ENCODE data around the gene HTR4.

Gene HTR4

GRCh38 chr5:148454576-148454975 lies 199.8 kb downstream of the HTR4 start:
- H3K27ac ChIP-seq (ENCODE audit: low read length) = no peak overlapping the region
- H3K36me3 ChIP-seq (ENCODE audit: insufficient read depth, low read length) = no peaks in the 10 kb centered on the region
- no peaks in the 10 kb centered on the region for H3K4me1 ChIP-seq (ENCODE audit: insufficient read depth, low read length)
- H3K27me3 ChIP-seq (ENCODE audit: insufficient read depth, low read length, poor library complexity) = no peaks in the 10 kb centered on the region
- no peak overlapping the region for H3K9ac ChIP-seq (ENCODE audit: low read depth, low read length)
- H3K9me3 ChIP-seq (ENCODE audit: insufficient read depth, low read length, severe bottlenecking) = no peaks in the 10 kb centered on the region
- ATAC-seq (ENCODE audit: insufficient read depth, low read depth) = no peak
- no peaks in the 10 kb centered on the region for H3K79me2 ChIP-seq (ENCODE audit: insufficient read depth, low read length)
- TF ChIP-seq EZH2 (IDR thresholded peaks at IDR 0.05; ENCODE audit: borderline replicate concordance, low read depth, low read length, severe bottlenecking) (no peak), CTCF (IDR thresholded peaks at IDR 0.05; ENCODE audit: borderline replicate concordance, extremely low read depth, low read length, poor library complexity, severe bottlenecking) (no peak)
- H3K4me2 ChIP-seq (ENCODE audit: insufficient read depth, low read length) = no peak overlapping the region
- H3K4me3 ChIP-seq (ENCODE audit: low read depth in 1 of 2, low read length in 2 of 2) = no peak overlapping the region
- H4K20me1 ChIP-seq (ENCODE audit: insufficient read depth, low read length) = no peaks in the 10 kb centered on the region; the same call in 1 of the 2 replicates
- no peak for DNase-seq
- no peak overlapping the region for H2AFZ ChIP-seq (ENCODE audit: low read depth, low read length)

GRCh38 chr5:148452499-148453193 lies 201.7 kb downstream of the HTR4 start:
- no peaks in the 10 kb centered on the region for H3K79me2 ChIP-seq (ENCODE audit: insufficient read depth, low read length)
- no peaks in the 10 kb centered on the region for H3K36me3 ChIP-seq (ENCODE audit: insufficient read depth, low read length)
- H4K20me1 ChIP-seq (ENCODE audit: insufficient read depth, low read length) = no peaks in the 10 kb centered on the region
- H3K4me3 ChIP-seq (ENCODE audit: low read depth in 1 of 2, low read length in 2 of 2) = no peak overlapping the region
- no peak overlapping the region for H3K4me2 ChIP-seq (ENCODE audit: insufficient read depth, low read length)
- no peak overlapping the region for H3K27ac ChIP-seq (ENCODE audit: low read length)
- DNase-seq (no peak), ATAC-seq (ENCODE audit: insufficient read depth, low read depth) (no peak)
- H3K9me3 ChIP-seq (ENCODE audit: insufficient read depth, low read length, severe bottlenecking) = no peaks in the 10 kb centered on the region
- H3K27me3 ChIP-seq (ENCODE audit: insufficient read depth, low read length, poor library complexity) = no peaks in the 10 kb centered on the region
- no peak overlapping the region for H2AFZ ChIP-seq (ENCODE audit: low read depth, low read length)
- H3K9ac ChIP-seq (ENCODE audit: low read depth, low read length) = no peak overlapping the region
- no peaks in the 10 kb centered on the region for H3K4me1 ChIP-seq (ENCODE audit: insufficient read depth, low read length)
- no peak for TF ChIP-seq EZH2 (IDR thresholded peaks at IDR 0.05; ENCODE audit: borderline replicate concordance, low read depth, low read length, severe bottlenecking)
- TF ChIP-seq CTCF (IDR thresholded peaks at IDR 0.05; ENCODE audit: borderline replicate concordance, extremely low read depth, low read length, poor library complexity, severe bottlenecking) = no peak

- no peak overlapping the region for H3K4me2 ChIP-seq (ENCODE audit: insufficient read depth, low read length)
- H3K79me2 ChIP-seq (ENCODE audit: insufficient read depth, low read length) = no peaks in the 10 kb centered on the region
- H3K4me3 ChIP-seq (ENCODE audit: low read depth in 1 of 2, low read length in 2 of 2) = no peak overlapping the region
- no peaks in the 10 kb centered on the region for H3K9me3 ChIP-seq (ENCODE audit: insufficient read depth, low read length, severe bottlenecking)
- DNase-seq (no peak), ATAC-seq (ENCODE audit: insufficient read depth, low read depth) (no peak)
- H3K4me1 ChIP-seq (ENCODE audit: insufficient read depth, low read length) = no peaks in the 10 kb centered on the region
- H3K27ac ChIP-seq (ENCODE audit: low read length) = no peak overlapping the region
- H3K27me3 ChIP-seq (ENCODE audit: insufficient read depth, low read length, poor library complexity) = no peaks in the 10 kb centered on the region
- no peak overlapping the region for H2AFZ ChIP-seq (ENCODE audit: low read depth, low read length)
- H3K36me3 ChIP-seq (ENCODE audit: insufficient read depth, low read length) = peaks cover 13% of the 10 kb centered on the region
- no peaks in the 10 kb centered on the region for H4K20me1 ChIP-seq (ENCODE audit: insufficient read depth, low read length)
- TF ChIP-seq CTCF (IDR thresholded peaks at IDR 0.05; ENCODE audit: borderline replicate concordance, extremely low read depth, low read length, poor library complexity, severe bottlenecking) = no peak
- no peak for TF ChIP-seq EZH2 (IDR thresholded peaks at IDR 0.05; ENCODE audit: borderline replicate concordance, low read depth, low read length, severe bottlenecking)
- no peak overlapping the region for H3K9ac ChIP-seq (ENCODE audit: low read depth, low read length)
Measured at GRCh38 chr5:148446611-148447010, 207.7 kb downstream of the HTR4 start.
